ENCODE measurements around the gene FXR2.

Gene FXR2

DNA sequence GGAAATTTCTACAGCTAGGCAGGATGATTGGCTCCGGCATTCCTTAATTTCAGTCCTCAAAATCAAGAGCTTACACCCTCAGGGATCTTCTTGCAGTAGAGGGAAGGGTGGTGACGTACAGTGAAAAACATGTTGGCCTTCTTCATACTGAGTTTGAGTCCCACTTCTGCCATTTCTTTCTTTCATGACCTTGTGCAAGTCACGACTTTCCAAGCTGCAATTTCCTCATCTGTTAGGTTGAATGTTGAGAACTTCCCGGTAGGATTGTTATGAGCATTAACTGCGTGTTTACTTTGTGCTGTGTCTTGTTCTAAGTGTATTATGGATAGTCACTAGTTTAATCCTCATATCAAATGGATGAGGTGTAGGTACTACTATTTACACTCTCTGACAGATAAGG lies 45.1 kb downstream of the FXR2 start:
- no peak for DNase-seq

- DNase-seq = no peak
Observed at GRCh38 chr17:7563115-7563869, 51.4 kb downstream of the FXR2 start.

GRCh38 chr17:7562208-7562605 lies 52.5 kb downstream of the FXR2 start:
- no peak for DNase-seq

DNA sequence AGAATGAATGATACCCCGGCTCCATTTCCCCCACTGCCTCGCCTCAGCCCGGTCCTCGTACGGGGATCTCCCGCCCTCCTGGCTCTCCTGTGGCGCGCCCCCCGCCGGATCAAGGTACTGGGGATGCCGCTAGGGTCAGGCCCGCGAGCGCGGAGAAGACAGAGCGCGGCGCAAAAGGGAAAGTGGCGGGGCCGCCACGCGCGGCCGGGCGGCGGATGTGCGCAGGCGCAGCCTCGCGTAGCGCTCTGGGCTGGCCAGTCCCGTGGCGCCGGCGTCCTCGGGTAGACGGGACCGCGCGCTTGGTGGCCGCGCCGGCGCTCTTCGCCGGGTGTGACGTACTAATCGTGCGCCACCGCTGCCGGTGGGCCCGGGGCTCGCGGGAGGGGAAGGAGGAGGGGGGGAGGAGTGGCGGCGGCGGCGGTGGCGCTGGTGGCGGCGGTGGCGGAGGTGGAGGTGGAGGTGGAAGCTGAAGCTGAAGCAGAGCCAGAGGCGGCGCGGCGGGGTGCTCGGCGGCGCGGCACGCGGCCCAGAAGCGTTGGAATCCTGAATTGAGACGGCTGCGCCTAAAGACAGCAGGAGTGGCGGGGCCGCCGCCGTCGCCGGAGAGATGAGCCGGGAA lies 53.0 kb downstream of the FXR2 start, which contains the start of gene SENP3:
TSS of gene SENP3 (plus strand) at position 331 of the 619 bp plus-strand sequence. CDS start 1,158 bp downstream, outside the sequence.
- DNase-seq = peak; percentile 94

- peak; percentile 93 for DNase-seq
Observed at GRCh38 chr17:7561028-7561575, 53.6 kb downstream of the FXR2 start.

- DNase-seq = peak; percentile 80
Observed at GRCh38 chr17:7560172-7561027, 54.3 kb downstream of the FXR2 start.

DNA sequence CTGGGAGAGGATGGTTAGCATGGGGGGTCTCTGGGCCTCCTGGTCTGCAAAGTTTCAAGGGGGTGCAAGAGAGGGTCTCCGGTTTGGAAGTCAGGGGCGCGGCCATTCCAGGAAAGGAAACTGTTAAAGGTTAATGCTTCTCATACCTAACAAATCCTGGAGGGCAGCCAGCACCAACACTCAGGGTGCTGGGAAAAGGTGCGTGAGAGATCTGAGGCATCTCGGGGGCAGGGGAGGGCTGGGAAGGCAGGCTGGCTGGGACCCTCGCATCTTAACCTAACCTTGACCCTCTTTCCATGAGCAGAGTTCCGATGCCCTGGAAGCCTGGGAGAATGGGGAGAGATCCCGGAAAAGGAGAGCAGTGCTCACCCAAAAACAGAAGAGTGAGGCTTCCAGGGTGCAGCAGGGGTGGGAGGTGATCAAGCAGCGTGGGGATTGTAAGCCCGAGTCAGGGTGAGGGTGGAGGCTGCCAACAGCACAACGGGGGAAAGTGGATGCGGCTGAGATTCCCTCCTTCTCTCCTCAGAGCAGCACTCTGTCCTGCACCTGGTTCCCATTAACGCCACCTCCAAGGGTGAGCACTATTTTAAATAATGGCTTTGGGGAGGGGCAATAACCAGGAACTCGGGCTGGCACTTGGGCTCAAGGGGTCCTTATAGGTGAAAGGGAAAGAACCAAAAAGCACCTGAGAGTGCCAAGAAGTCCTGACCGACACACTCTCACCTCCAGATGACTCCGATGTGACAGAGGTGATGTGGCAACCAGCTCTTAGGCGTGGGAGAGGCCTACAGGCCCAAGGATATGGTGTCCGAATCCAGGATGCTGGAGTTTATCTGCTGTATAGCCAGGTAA lies 55.2 kb downstream of the FXR2 start:
- no peak for DNase-seq

DNA sequence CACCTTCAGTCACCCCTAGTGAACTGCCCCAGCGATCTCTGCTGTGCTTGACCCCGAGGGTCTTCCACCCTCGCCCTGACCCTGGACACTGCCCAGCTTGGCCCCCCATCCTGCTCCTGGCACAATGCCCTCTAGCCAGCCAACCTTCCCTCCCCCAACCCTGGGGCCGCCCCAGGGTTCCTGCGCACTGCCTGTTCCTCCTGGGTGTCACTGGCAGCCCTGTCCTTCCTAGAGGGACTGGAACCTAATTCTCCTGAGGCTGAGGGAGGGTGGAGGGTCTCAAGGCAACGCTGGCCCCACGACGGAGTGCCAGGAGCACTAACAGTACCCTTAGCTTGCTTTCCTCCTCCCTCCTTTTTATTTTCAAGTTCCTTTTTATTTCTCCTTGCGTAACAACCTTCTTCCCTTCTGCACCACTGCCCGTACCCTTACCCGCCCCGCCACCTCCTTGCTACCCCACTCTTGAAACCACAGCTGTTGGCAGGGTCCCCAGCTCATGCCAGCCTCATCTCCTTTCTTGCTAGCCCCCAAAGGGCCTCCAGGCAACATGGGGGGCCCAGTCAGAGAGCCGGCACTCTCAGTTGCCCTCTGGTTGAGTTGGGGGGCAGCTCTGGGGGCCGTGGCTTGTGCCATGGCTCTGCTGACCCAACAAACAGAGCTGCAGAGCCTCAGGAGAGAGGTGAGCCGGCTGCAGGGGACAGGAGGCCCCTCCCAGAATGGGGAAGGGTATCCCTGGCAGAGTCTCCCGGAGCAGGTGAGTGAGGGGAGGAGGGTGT lies 56.0 kb downstream of the FXR2 start, which contains the start of gene TNFSF13:
TSS of gene TNFSF13 (plus strand) at position 207 of the 776 bp plus-strand sequence. CDS start at position 497, 290 bp downstream.
- no peak for DNase-seq

DNA sequence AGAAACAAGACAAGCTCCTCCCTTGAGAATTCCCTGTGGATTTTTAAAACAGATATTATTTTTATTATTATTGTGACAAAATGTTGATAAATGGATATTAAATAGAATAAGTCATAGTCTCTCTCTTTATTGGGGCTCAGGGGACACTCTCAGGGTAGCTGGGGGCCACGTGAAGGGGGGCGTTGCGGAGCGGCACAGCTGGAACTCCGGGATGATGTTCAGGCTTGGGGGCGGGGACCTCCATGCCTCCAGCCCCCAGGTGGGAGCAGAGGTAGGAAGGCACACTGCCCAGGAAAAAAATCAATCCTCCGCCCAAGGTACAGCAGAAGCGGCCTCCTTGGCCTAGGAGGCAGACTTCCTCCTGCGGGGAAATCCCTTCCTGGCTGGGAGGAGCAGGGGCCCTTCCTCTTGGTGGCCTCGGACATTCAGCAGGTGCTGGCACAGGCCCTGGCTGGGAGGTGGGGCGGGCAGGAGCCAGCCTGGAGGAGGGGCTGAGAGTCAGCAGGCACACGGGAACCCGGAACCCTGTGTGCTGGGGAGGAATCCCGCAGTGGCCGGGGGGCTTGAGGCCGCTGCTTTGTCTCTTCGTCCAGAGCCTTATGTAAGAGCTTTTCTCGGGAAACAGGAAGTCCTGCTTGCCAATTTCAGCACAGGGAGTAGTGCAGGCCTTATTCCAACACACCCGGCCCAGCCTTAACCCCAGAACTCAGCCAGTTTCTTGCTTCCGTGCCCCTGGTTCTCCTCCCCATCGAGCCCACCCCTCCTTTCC lies 56.7 kb downstream of the FXR2 start:
- DNase-seq = no peak

DNA sequence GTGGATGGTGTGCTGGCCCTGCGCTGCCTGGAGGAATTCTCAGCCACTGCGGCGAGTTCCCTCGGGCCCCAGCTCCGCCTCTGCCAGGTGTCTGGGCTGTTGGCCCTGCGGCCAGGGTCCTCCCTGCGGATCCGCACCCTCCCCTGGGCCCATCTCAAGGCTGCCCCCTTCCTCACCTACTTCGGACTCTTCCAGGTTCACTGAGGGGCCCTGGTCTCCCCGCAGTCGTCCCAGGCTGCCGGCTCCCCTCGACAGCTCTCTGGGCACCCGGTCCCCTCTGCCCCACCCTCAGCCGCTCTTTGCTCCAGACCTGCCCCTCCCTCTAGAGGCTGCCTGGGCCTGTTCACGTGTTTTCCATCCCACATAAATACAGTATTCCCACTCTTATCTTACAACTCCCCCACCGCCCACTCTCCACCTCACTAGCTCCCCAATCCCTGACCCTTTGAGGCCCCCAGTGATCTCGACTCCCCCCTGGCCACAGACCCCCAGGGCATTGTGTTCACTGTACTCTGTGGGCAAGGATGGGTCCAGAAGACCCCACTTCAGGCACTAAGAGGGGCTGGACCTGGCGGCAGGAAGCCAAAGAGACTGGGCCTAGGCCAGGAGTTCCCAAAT lies 57.4 kb downstream of the FXR2 start:
- no peak for DNase-seq

GRCh38 chr17:7556627-7557026 lies 58.1 kb downstream of the FXR2 start:
- no peak for DNase-seq

DNA sequence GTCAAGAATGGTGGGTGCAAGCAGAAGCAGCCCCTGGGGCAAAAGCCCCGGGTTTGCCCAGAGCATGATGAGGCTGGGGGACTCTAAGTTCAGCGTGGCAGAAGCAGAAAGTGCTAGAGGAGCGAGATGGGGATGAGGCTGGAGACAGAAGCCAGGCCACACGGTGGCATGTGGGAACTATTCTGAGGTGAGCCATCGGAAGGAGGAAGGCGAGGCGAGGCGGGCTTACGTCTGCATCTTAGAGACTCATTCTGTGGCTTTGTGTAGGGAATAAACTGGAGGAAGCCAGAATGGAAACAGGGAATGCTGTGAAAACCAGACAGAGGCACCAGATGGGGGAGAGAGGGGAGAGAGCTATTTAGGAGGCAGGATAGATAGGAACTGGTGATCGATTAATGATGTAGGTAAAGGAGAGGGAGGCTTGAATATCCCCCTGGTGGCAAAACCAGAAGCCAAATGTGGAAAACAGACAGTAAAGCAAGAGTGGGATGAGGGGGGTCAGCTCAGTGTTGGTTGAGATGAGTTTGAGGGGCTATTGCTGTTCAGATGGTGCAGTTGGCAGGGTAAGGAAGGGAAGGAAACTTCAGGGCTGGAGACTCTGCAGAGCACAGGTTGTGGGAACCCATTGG lies 59.3 kb downstream of the FXR2 start:
- no peak for DNase-seq

DNA sequence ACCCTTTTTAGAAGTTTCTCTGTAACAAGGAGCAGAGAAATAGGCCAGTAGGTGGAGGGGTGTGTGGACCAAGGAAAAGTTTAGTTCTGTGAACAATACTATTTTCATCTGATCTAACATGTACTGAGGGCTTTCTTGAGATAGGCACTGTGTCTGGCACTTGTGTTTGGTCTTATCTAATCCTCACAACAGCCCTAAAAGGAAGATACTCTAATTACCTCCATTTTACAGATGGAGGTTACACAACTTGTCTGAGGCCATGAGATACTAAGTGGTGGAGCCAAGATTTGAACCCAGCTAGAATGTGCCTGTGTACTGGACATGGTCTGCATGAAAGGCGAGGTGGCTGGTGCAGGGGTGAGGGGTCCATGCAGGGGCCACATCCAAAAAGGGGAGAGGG lies 61.3 kb downstream of the FXR2 start:
- no peak for DNase-seq

- DNase-seq = no peak
Observed at GRCh38 chr17:7552621-7553051, 62.1 kb downstream of the FXR2 start.

DNA sequence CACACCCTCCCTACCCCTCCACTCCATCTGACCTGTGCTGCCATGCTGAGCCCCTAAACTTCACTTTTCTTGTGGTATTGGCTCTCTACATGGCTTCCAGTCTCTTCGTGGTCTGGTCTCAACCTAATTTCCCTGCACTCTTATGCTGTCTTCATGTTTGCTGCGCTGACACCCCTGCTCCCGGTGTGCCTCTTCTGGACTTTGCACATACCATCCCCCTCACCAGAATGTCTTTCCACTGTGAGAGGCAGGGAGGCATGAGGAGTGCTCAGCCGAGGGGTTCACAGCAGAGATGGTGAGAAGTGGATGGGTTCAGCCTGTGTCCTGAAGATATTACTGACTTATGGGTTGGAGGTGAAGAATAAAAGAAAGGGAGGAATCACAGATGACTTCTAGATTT lies 63.3 kb downstream of the FXR2 start:
- no peak for DNase-seq

- DNase-seq = no peak
Observed at GRCh38 chr17:7550344-7550743, 64.4 kb downstream of the FXR2 start.

- peak; percentile 81 for DNase-seq
Observed at GRCh38 chr17:7549401-7550055, 65.2 kb downstream of the FXR2 start.

DNA sequence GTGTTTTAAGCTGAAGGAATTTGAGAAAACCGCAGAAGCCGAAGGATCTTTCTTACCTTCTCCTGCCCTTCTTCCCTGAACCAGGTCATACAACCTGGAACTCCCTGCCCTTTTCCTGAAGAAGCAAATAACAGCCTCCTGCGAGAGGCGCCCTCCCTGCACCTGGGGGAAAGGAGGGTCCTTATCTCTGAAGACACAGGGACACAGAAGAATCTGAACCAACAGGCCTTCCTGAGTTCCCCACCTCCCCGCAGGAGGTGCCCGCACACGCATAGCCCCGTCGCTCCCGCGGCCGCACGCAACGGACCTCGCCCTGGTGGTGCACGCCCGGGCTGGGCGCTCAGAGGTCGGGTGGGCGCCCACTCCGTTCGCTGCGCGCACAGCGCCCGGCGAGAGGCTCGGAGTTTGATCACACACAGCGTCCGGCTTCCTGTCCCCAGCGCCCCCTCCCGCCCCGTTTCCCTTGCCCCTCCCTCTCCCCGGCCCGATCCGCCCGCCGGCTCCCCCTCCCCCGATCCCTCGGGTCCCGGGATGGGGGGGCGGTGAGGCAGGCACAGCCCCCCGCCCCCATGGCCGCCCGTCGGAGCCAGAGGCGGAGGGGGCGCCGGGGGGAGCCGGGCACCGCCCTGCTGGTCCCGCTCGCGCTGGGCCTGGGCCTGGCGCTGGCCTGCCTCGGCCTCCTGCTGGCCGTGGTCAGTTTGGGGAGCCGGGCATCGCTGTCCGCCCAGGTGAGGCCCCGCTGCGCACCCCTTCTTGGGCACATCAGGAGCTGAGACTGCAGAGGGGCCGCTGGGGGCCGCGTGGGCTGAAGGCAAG lies 65.9 kb downstream of the FXR2 start, which contains the start of gene TNFSF12:
TSS of gene TNFSF12 (plus strand) at position 474 of the 816 bp plus-strand sequence. CDS start at position 570, 96 bp downstream.
- DNase-seq = peak; percentile 83

Measured in activated CD8-positive, alpha-beta memory T cell treated with anti-CD3 and anti-CD28 coated beads for 24 hours (primary cell).